ENCODE data around the gene TEX19. TPM values are rescaled to one million over a fixed set of nuclear protein-coding genes. Genes with fewer than 3 reads are reported as not detected.

Gene TEX19
- total RNA-seq, 1 experiment from 2014 or later, result not detected

DNA sequence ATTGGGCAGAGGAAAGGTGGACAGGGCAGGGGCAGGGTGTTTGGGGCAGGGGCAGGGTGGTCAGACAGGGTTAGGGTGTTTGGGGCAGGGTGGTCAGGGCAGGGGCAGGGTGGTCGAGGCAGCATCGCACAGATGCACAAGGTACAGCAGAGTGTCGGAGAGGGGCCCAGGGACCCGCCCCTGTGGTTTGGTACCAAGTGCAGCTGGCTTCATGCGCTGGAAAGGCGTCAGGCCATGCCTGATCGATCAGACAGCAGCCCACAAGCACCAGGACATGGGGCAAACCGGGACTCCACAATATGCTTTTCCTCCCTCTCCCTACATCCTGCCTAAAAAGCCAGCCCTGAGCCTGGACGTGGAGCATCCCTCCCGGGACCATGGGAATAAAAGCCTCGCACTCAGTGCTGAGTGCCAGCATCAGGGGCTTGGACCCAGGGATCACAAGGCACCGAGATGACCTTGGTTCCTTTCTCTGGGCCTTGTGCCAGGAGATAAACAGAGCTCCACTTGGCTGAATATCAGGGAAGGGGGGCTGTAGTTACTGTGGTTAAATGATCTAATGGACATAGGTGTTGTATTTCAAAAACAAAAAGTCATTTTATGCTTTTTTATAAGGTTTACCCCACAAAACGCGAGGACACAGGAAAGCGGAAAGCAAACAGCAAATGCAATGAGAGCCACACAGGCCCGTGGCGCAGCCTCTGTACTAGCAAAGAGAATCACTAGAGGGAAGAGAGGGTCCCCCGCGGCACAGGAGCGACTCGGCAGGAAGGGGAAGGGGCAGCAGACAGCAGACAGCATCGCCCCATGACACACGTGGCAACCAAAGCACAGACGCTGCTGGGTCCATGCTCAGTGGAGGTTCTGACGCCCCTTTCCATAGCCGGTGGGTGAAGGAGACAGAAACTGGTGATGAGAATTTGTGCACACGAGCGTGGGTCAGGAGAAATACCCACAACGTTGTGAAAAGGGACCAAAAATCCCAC, 53.8 kb downstream of the TEX19 start:
- intact Hi-C loops (cut with micrococcal nuclease; ENCODE audit: unreplicated experiment), result loop anchor here (5.0 kb wide), 1 partner anchor 61 kb away; no protein-coding TSS in a partner anchor
- Mint-ChIP-seq H3K36me3 (ENCODE audit: insufficient read depth, unreplicated experiment) (peaks cover 5% of the 10 kb centered on the region), H3K9me3 (ENCODE audit: low read depth, unreplicated experiment) (no peaks in the 10 kb centered on the region), H3K4me3 (ENCODE audit: low read depth, unreplicated experiment) (no peak overlapping the region), H3K27me3 (ENCODE audit: unreplicated experiment) (no peaks in the 10 kb centered on the region), H3K27ac (ENCODE audit: unreplicated experiment) (no peak overlapping the region), H3K4me1 (ENCODE audit: low read depth, unreplicated experiment) (no peaks in the 10 kb centered on the region)
- TF ChIP-seq, protein P1, sequence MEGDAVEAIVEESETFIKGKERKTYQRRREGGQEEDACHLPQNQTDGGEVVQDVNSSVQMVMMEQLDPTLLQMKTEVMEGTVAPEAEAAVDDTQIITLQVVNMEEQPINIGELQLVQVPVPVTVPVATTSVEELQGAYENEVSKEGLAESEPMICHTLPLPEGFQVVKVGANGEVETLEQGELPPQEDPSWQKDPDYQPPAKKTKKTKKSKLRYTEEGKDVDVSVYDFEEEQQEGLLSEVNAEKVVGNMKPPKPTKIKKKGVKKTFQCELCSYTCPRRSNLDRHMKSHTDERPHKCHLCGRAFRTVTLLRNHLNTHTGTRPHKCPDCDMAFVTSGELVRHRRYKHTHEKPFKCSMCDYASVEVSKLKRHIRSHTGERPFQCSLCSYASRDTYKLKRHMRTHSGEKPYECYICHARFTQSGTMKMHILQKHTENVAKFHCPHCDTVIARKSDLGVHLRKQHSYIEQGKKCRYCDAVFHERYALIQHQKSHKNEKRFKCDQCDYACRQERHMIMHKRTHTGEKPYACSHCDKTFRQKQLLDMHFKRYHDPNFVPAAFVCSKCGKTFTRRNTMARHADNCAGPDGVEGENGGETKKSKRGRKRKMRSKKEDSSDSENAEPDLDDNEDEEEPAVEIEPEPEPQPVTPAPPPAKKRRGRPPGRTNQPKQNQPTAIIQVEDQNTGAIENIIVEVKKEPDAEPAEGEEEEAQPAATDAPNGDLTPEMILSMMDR (IDR thresholded peaks at IDR 0.05; ENCODE audit: unreplicated experiment), result no peak
- CTCF ChIA-PET, result interaction anchor here (0.7 kb wide), 1 partner anchor 110 kb away, joined by 3 read pairs; no protein-coding TSS in a partner anchor
- BruUV-seq (replicated peaks), result no TSS peak
- no peak for DNase-seq

Other genes starting within 250 kb of the TEX19 start
- gene CCDC57, start 146.4 kb upstream of the TEX19 start, total RNA-seq (2022), result 69.9 and 76.8 TPM in 2 replicates
- gene SLC16A3, start 130.2 kb upstream of the TEX19 start, total RNA-seq (2022), result 44.7 and 47.2 TPM in 2 replicates
- gene CSNK1D, start 85.5 kb upstream of the TEX19 start, total RNA-seq (2022), result 157 and 160 TPM in 2 replicates
- 0.34 TPM in 1 of 2 replicates, not detected in the other for gene CD7, start 41.6 kb upstream of the TEX19 start, total RNA-seq (2022)
- 10.4 and 13.4 TPM in 2 replicates for gene SECTM1, start 25.5 kb upstream of the TEX19 start, total RNA-seq (2022)
- gene UTS2R, start 12.5 kb downstream of the TEX19 start, total RNA-seq (2022), result not detected in 2 replicates
- gene HEXD, start 59.1 kb downstream of the TEX19 start, total RNA-seq (2022), result 30.7 and 36.0 TPM in 2 replicates
- 29.0 and 38.0 TPM in 2 replicates for gene OGFOD3, start 59.3 kb downstream of the TEX19 start, total RNA-seq (2022)
- 78.1 and 80.3 TPM in 2 replicates for gene CYBC1, start 91.5 kb downstream of the TEX19 start, total RNA-seq (2022)
- 38.1 and 39.4 TPM in 2 replicates for gene NARF, start 99.5 kb downstream of the TEX19 start, total RNA-seq (2022)
- 96.2 TPM in 2 replicates for gene FOXK2, start 160.5 kb downstream of the TEX19 start, total RNA-seq (2022)

All from Calu3 (cell line).